Measurements from ENCODE around the gene PUDP.

The PUDP gene

GRCh38 chrX:7168371-7168770 lies 20.4 kb upstream of the PUDP start:
- no peaks in the 10 kb centered on the region for H3K36me3 ChIP-seq (ENCODE audit: insufficient read depth, low read length)
- 82% methylated on average over 1 of the region's 1 CpG for WGBS
- H3K27me3 ChIP-seq (ENCODE audit: insufficient read depth, low read length) = no peaks in the 10 kb centered on the region
- H3K4me3 ChIP-seq (ENCODE audit: low read length) = no peak overlapping the region
- no peak overlapping the region for H3K9ac ChIP-seq (ENCODE audit: low read depth, low read length)
- no peak overlapping the region for H3K27ac ChIP-seq (ENCODE audit: low read depth, low read length)
- H3K9me3 ChIP-seq (ENCODE audit: insufficient read depth, low read depth, low read length) = no peaks in the 10 kb centered on the region
- no peaks in the 10 kb centered on the region for H3K4me1 ChIP-seq (ENCODE audit: insufficient read depth, low read length)

GRCh38 chrX:7164174-7164573 lies 16.2 kb upstream of the PUDP start:
- H3K4me1 ChIP-seq (ENCODE audit: insufficient read depth, low read length) = peaks cover 10% of the 10 kb centered on the region
- H3K27ac ChIP-seq (ENCODE audit: low read depth, low read length) = no peak overlapping the region
- WGBS = 100% methylated on average over 2 of the region's 3 CpGs
- no peak overlapping the region for H3K4me3 ChIP-seq (ENCODE audit: low read length)
- no peak overlapping the region for H3K9ac ChIP-seq (ENCODE audit: low read depth, low read length)
- H3K9me3 ChIP-seq (ENCODE audit: insufficient read depth, low read depth, low read length) = no peaks in the 10 kb centered on the region
- no peaks in the 10 kb centered on the region for H3K36me3 ChIP-seq (ENCODE audit: insufficient read depth, low read length)
- no peaks in the 10 kb centered on the region for H3K27me3 ChIP-seq (ENCODE audit: insufficient read depth, low read length)

GRCh38 chrX:7163146-7163677 lies 15.3 kb upstream of the PUDP start:
- H3K9ac ChIP-seq (ENCODE audit: low read depth, low read length) = no peak overlapping the region
- H3K4me1 ChIP-seq (ENCODE audit: insufficient read depth, low read length) = peaks cover 16% of the 10 kb centered on the region
- no peak overlapping the region for H3K27ac ChIP-seq (ENCODE audit: low read depth, low read length)
- no peak overlapping the region for H3K4me3 ChIP-seq (ENCODE audit: low read length)
- H3K9me3 ChIP-seq (ENCODE audit: insufficient read depth, low read depth, low read length) = no peaks in the 10 kb centered on the region
- 93% methylated on average over 1 of the region's 1 CpG for WGBS
- H3K36me3 ChIP-seq (ENCODE audit: insufficient read depth, low read length) = no peaks in the 10 kb centered on the region
- no peaks in the 10 kb centered on the region for H3K27me3 ChIP-seq (ENCODE audit: insufficient read depth, low read length)

DNA sequence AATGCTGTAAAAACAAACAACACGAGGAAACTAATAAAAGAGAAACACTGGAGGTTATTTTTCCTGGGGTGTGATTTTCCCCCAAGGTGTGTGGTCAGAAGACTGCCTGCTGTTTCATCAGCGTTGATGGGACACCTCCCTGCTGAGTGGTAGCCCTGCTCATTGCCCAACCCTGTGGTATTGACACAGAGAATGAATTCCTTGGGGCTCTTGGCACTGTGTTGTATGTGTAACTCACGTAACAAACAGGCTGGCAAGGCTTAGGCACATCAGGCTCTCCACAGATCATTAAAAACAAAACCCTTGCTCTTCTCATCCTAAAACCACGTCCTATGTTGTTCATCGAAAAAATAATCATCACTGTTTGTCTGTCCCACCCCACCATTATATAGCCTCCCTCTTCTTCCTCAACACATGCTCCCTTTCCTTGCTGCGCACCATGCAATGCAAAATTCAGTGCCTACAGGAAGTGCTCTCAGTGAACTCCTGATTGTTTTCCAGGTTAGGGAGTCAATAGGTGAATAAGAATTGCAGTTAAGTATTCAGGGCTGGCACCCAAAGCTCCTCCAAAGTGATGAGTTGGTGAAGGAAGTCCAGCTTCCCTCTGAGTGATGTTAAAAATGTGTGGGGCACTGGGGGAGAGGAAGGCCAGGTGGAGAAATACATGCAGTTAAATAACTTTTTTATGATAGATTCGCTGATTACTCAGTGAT lies 11.4 kb upstream of the PUDP start:
- no peaks in the 10 kb centered on the region for H3K27me3 ChIP-seq (ENCODE audit: insufficient read depth, low read length)

DNA sequence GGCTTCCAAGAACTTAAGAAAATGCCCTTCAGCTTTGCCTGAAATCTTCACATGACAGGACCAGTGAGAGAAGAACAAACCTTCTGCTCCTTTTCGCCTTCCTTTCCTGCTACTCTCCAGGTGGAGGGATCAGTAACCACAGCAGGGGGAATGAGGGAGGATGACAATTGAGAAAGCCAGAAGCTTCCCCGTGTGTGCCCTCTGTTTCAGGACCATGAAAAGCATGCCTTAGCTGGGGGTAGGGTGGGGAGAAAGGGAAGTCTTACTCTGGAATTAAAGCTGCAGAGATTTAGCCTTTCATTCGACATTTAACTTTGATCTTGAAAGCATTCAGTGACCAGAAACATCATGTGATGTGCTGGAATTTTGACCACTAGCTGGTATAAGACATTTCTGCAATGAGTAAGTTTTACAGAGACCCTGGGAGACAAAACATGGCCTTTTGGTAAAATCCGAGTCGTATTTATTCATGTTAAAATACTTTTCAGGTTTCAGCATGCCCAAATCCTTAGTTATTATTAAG lies 10.6 kb upstream of the PUDP start:
- Histone ChIP-seq H3K36me3 (ENCODE audit: insufficient read depth, low read length) (no peaks in the 10 kb centered on the region), H3K4me1 (ENCODE audit: insufficient read depth, low read length) (peaks cover 16% of the 10 kb centered on the region), H3K4me3 (ENCODE audit: low read length) (no peak overlapping the region), H3K27ac (ENCODE audit: low read depth, low read length) (no peak overlapping the region), H3K9me3 (ENCODE audit: insufficient read depth, low read depth, low read length) (no peaks in the 10 kb centered on the region), H3K9ac (ENCODE audit: low read depth, low read length) (no peak overlapping the region), H3K27me3 (ENCODE audit: insufficient read depth, low read length) (no peaks in the 10 kb centered on the region)
- 35% methylated on average over 2 of the region's 5 CpGs for WGBS

More for the DNA sequence above, 11.4 kb upstream of the PUDP start:
- H3K4me3 ChIP-seq (ENCODE audit: low read length) = no peak overlapping the region
- H3K27ac ChIP-seq (ENCODE audit: low read depth, low read length) = no peak overlapping the region
- no peaks in the 10 kb centered on the region for H3K9me3 ChIP-seq (ENCODE audit: insufficient read depth, low read depth, low read length)
- peaks cover 16% of the 10 kb centered on the region for H3K4me1 ChIP-seq (ENCODE audit: insufficient read depth, low read length)
- WGBS = 76% methylated on average over 7 of the region's 7 CpGs
- no peak overlapping the region for H3K9ac ChIP-seq (ENCODE audit: low read depth, low read length)
- no peaks in the 10 kb centered on the region for H3K36me3 ChIP-seq (ENCODE audit: insufficient read depth, low read length)

GRCh38 chrX:7156879-7157278 lies 8.9 kb upstream of the PUDP start:
- Histone ChIP-seq H3K36me3 (ENCODE audit: insufficient read depth, low read length) (no peaks in the 10 kb centered on the region), H3K9me3 (ENCODE audit: insufficient read depth, low read depth, low read length) (no peaks in the 10 kb centered on the region), H3K27ac (ENCODE audit: low read depth, low read length) (no peak overlapping the region), H3K4me1 (ENCODE audit: insufficient read depth, low read length) (peaks cover 16% of the 10 kb centered on the region), H3K27me3 (ENCODE audit: insufficient read depth, low read length) (no peaks in the 10 kb centered on the region), H3K4me3 (ENCODE audit: low read length) (no peak overlapping the region), H3K9ac (ENCODE audit: low read depth, low read length) (no peak overlapping the region)
- 88% methylated on average over 3 of the region's 3 CpGs for WGBS

GRCh38 chrX:7155163-7155562 lies 7.2 kb upstream of the PUDP start:
- no peak overlapping the region for H3K9ac ChIP-seq (ENCODE audit: low read depth, low read length)
- H3K27ac ChIP-seq (ENCODE audit: low read depth, low read length) = no peak overlapping the region
- H3K36me3 ChIP-seq (ENCODE audit: insufficient read depth, low read length) = no peaks in the 10 kb centered on the region
- H3K4me3 ChIP-seq (ENCODE audit: low read length) = no peak overlapping the region
- no peaks in the 10 kb centered on the region for H3K9me3 ChIP-seq (ENCODE audit: insufficient read depth, low read depth, low read length)
- peaks cover 16% of the 10 kb centered on the region for H3K4me1 ChIP-seq (ENCODE audit: insufficient read depth, low read length)
- H3K27me3 ChIP-seq (ENCODE audit: insufficient read depth, low read length) = no peaks in the 10 kb centered on the region
- 89% methylated on average over 1 of the region's 1 CpG for WGBS

DNA sequence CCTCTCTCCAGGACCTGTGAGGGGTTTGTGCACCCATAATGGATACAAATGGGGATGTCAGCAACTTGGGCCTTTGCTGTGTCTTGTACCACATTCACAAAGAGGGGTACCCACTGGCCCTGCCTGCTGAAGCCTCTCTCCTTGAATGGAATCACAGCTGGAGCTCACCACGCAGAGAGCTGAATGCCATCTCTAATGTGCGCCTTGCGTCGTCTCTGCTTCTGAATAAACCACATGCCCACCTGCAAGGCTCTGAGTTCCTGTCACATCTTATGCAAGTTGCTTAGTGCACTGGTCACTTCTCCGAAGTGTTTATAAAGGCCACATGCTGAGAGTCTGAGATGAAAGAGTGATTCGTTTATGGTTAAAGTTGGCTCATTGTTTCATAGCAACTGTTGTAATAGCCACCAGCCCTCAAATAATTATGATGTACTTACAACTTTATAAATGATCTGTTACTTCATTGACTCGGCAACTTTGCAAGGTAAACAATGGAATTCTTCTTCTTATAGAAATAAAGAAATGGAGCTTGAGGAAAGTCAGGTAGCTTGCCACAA lies 6.2 kb upstream of the PUDP start:
- WGBS = 58% methylated on average over 5 of the region's 7 CpGs
- no peak overlapping the region for H3K9ac ChIP-seq (ENCODE audit: low read depth, low read length)

GRCh38 chrX:7153231-7153630 lies 5.3 kb upstream of the PUDP start:
- no peak overlapping the region for H3K27ac ChIP-seq (ENCODE audit: low read depth, low read length)
- no peaks in the 10 kb centered on the region for H3K36me3 ChIP-seq (ENCODE audit: insufficient read depth, low read length)
- no peaks in the 10 kb centered on the region for H3K4me1 ChIP-seq (ENCODE audit: insufficient read depth, low read length)
- H3K9ac ChIP-seq (ENCODE audit: low read depth, low read length) = no peak overlapping the region
- no peaks in the 10 kb centered on the region for H3K9me3 ChIP-seq (ENCODE audit: insufficient read depth, low read depth, low read length)
- 91% methylated on average over 2 of the region's 2 CpGs for WGBS
- H3K27me3 ChIP-seq (ENCODE audit: insufficient read depth, low read length) = no peaks in the 10 kb centered on the region
- H3K4me3 ChIP-seq (ENCODE audit: low read length) = no peak overlapping the region

More for the DNA sequence above, 6.2 kb upstream of the PUDP start:
- peaks cover 6% of the 10 kb centered on the region for H3K4me1 ChIP-seq (ENCODE audit: insufficient read depth, low read length)
- H3K27ac ChIP-seq (ENCODE audit: low read depth, low read length) = no peak overlapping the region
- H3K4me3 ChIP-seq (ENCODE audit: low read length) = no peak overlapping the region
- no peaks in the 10 kb centered on the region for H3K9me3 ChIP-seq (ENCODE audit: insufficient read depth, low read depth, low read length)
- no peaks in the 10 kb centered on the region for H3K36me3 ChIP-seq (ENCODE audit: insufficient read depth, low read length)
- H3K27me3 ChIP-seq (ENCODE audit: insufficient read depth, low read length) = no peaks in the 10 kb centered on the region

DNA sequence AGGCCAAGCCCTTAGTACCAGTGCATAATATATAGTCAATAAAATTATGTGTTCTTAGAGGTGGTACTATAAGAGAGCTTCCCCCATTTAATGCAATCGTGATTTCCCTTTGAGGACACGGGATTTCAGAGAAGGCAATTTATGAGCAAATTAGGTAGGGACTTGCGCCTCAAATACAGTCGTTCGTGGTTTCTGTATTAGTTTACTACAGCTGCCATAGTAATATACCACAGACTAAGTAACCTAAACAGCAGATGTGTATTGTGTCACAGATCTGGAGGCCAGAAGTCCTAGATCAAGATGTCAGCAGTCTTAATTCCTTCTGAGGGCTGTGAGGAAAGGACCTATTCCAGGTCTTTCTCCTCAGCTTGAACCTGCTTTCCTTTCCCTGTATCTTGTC lies 1.5 kb upstream of the PUDP start:
- Histone ChIP-seq H3K27ac (ENCODE audit: low read depth, low read length) (no peak overlapping the region), H3K27me3 (ENCODE audit: insufficient read depth, low read length) (no peaks in the 10 kb centered on the region), H3K36me3 (ENCODE audit: insufficient read depth, low read length) (no peaks in the 10 kb centered on the region), H3K4me1 (ENCODE audit: insufficient read depth, low read length) (no peaks in the 10 kb centered on the region), H3K9ac (ENCODE audit: low read depth, low read length) (no peak overlapping the region), H3K4me3 (ENCODE audit: low read length) (no peak overlapping the region), H3K9me3 (ENCODE audit: insufficient read depth, low read depth, low read length) (no peaks in the 10 kb centered on the region)
- WGBS = 97% methylated on average over 5 of the region's 5 CpGs

- H3K9me3 ChIP-seq (ENCODE audit: insufficient read depth, low read depth, low read length) = no peaks in the 10 kb centered on the region
- H3K27ac ChIP-seq (ENCODE audit: low read depth, low read length) = peak within 1 kb of the TSS; percentile 55
- H3K36me3 ChIP-seq (ENCODE audit: insufficient read depth, low read length) = no peaks in the 10 kb centered on the region
- H3K9ac ChIP-seq (ENCODE audit: low read depth, low read length) = peak within 1 kb of the TSS; percentile 81
- WGBS = under 1% methylated on average over 61 of the region's 61 CpGs
- H3K4me3 ChIP-seq (ENCODE audit: low read length) = peak within 1 kb of the TSS; percentile 94
- H3K4me1 ChIP-seq (ENCODE audit: insufficient read depth, low read length) = no peaks in the 10 kb centered on the region
- no peaks in the 10 kb centered on the region for H3K27me3 ChIP-seq (ENCODE audit: insufficient read depth, low read length)
Measured at GRCh38 chrX:7147413-7147977, 458 bp downstream of the PUDP start, which contains the start of gene STS. Gene STS, plus strand, starts transcription at chrX:7147712. Its CDS starts 105,488 bp downstream, at chrX:7253200.

All from HUES64 (cell line).